ENCODE results near the gene PSMC2. TPM values are rescaled to one million over a fixed set of nuclear protein-coding genes. Genes with fewer than 3 reads are reported as not detected.

PSMC2 gene
- total RNA-seq, 4 donors from 2014 or later, result 40.8 to 81.7 (median 63.3) TPM

DNA sequence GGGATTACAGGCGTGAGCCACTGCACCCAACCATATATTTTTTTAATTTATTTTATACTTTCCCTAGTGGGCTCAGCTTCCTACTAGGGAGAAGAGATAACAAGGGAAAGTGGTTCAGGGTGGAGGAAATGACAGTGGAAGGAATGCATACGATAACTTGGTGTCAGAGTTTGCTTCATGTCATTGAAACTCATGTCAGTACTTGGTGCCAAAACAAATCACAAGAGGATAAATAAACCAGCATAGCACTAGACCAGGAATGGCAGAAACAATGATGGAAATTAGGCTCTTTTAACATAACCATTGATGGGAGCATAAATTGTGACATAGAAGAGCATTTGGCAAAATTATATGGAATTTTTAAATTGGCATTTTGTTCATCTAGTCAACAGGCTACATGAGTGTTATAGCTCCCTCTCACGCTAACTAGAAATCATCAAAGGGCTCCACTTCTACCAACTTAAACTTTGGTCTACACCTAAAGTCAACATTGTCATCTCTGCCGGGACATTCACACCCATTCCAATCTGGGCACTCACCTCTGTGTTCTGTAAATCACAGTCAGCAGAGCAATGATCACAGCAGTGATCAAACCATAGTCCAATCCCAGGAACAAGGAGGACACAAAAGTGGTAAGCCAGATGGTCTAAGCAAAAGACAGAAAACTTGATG lies 41.2 kb downstream of the PSMC2 start:
- Histone ChIP-seq H3K4me3 (no peak overlapping the region), H3K27me3 (no peaks in the 10 kb centered on the region), H3K36me3 (no peaks in the 10 kb centered on the region), H3K27ac (no peak overlapping the region), H3K9me3 (no peaks in the 10 kb centered on the region), H3K4me1 (no peaks in the 10 kb centered on the region)
- no peak for DNase-seq
- TF ChIP-seq POLR2A (IDR thresholded peaks at IDR 0.05), result no peak
- TF ChIP-seq, protein P1, sequence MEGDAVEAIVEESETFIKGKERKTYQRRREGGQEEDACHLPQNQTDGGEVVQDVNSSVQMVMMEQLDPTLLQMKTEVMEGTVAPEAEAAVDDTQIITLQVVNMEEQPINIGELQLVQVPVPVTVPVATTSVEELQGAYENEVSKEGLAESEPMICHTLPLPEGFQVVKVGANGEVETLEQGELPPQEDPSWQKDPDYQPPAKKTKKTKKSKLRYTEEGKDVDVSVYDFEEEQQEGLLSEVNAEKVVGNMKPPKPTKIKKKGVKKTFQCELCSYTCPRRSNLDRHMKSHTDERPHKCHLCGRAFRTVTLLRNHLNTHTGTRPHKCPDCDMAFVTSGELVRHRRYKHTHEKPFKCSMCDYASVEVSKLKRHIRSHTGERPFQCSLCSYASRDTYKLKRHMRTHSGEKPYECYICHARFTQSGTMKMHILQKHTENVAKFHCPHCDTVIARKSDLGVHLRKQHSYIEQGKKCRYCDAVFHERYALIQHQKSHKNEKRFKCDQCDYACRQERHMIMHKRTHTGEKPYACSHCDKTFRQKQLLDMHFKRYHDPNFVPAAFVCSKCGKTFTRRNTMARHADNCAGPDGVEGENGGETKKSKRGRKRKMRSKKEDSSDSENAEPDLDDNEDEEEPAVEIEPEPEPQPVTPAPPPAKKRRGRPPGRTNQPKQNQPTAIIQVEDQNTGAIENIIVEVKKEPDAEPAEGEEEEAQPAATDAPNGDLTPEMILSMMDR (IDR thresholded peaks at IDR 0.05), result no peak

DNA sequence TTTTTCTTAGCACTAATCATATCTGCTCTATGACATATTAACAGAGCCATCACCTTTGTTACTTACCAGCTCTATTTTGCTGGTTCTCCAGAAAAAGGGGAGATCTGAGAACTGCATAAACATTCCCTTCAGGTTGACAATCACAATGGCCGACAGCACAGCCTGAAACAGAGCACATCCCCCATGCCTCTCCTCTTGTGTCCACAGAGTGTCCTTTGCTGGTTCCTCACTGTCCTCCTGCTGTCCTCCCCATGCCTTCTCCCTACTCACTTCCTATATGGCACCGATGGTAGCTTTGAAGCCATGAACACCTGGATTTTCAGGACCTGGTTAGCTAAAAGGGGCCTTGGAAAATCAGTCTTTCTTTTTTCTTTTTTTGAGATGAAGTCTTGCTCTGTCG lies 41.8 kb downstream of the PSMC2 start:
- H3K27me3 ChIP-seq, result no peaks in the 10 kb centered on the region
- TF ChIP-seq, protein P1 (IDR thresholded peaks at IDR 0.05), result no peak
- no peak for TF ChIP-seq POLR2A (IDR thresholded peaks at IDR 0.05)

DNA sequence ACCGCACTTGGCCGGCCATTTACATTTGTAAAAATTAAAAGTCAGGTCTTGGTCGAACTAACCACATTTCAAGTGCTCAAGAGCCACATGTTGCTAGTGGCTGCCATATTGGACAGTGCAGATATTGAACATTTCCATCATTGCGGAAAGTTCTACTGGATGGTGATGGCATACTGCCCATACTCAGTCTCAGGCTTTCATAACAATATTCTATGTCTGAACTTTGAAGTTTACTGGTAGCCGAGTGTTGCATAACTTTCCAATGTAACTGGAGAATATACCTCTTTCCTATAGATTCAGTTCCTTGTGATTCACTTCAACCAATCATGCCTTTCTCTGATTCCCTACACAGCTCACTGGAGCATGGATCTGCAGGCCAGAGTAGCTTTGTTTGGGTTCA lies 43.7 kb downstream of the PSMC2 start:
- Histone ChIP-seq H3K4me3 (no peak overlapping the region), H3K27ac (no peak overlapping the region), H3K36me3 (no peaks in the 10 kb centered on the region), H3K27me3 (no peaks in the 10 kb centered on the region), H3K4me1 (no peaks in the 10 kb centered on the region), H3K9me3 (no peaks in the 10 kb centered on the region)
- TF ChIP-seq, protein P1 (IDR thresholded peaks at IDR 0.05), result no peak
- TF ChIP-seq POLR2A (IDR thresholded peaks at IDR 0.05), result no peak
- no peak for DNase-seq

More for the DNA sequence above, 41.8 kb downstream of the PSMC2 start:
- Histone ChIP-seq H3K9me3 (no peaks in the 10 kb centered on the region), H3K4me3 (no peak overlapping the region), H3K36me3 (no peaks in the 10 kb centered on the region), H3K4me1 (no peaks in the 10 kb centered on the region), H3K27ac (no peak overlapping the region)
- DNase-seq, result no peak

DNA sequence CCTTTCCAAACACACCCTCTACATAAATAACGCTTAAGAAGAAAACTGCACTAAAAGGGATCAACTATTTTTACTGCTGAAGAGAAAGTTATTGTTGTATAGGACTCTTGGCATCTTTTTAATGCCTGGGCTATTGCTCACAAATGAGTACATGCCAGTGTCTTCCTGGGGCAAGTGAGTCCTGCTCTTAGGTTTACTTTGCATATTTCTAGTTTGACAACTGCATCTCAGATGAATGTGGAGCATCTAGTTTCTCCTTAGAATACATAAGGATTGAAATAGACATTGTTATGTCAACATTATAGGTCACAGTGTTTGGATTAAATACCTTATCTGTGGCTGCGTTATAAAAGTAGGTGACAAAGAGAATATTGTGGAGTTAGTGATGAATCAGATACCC lies 44.5 kb downstream of the PSMC2 start:
- H3K4me1 ChIP-seq, result no peaks in the 10 kb centered on the region
- no peak overlapping the region for H3K4me3 ChIP-seq
- H3K36me3 ChIP-seq, result no peaks in the 10 kb centered on the region
- DNase-seq, result no peak
- H3K9me3 ChIP-seq, result no peaks in the 10 kb centered on the region
- TF ChIP-seq POLR2A (IDR thresholded peaks at IDR 0.05), result no peak
- TF ChIP-seq, protein P1 (IDR thresholded peaks at IDR 0.05), result no peak
- no peak overlapping the region for H3K27ac ChIP-seq
- H3K27me3 ChIP-seq, result no peaks in the 10 kb centered on the region

DNA sequence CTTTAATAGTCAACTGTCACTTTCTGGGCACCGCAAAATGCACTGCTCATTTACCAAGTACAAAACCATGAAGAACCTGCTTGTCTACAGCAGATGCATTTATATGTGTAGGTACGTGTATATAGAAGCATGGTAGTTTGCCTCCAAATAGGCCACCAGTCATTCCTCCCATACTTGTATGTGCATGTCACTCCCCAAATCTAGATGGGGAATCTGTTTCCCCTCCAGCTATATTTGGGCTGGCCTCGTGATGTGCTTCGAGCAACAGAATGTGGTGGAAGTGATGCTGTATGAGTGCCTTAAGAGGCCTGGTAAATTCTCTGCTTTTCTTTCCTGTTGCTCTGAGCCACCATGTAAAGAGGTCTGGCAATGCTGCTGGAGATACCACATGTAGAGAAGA lies 47.1 kb downstream of the PSMC2 start:
- Histone ChIP-seq H3K27ac (no peak overlapping the region), H3K9me3 (no peaks in the 10 kb centered on the region), H3K27me3 (no peaks in the 10 kb centered on the region), H3K4me1 (no peaks in the 10 kb centered on the region), H3K36me3 (no peaks in the 10 kb centered on the region), H3K4me3 (no peak overlapping the region)
- DNase-seq, result no peak
- TF ChIP-seq, protein P1 (IDR thresholded peaks at IDR 0.05), result no peak
- no peak for TF ChIP-seq POLR2A (IDR thresholded peaks at IDR 0.05)

DNA sequence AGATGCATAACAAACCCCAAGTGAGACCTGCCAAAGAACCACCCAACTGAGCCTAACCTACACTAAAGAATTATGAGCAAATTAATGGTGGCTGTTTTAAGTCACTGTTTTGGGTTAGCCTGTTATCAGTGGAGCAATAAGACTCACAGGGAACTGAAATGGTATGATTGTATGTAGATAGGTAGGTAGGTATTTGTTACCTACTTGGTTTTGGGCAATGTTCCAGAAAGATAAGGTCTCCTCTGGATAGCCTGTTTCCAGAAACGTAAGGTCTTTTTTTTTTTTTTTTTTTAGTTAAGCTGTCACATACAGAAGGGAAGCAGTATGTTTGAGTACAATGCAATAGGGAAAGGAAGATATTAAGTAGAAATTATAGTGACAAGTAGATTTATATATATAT lies 47.6 kb downstream of the PSMC2 start:
- TF ChIP-seq, protein P1 (IDR thresholded peaks at IDR 0.05), result no peak
- no peak for TF ChIP-seq POLR2A (IDR thresholded peaks at IDR 0.05)
- Histone ChIP-seq H3K27ac (no peak overlapping the region), H3K36me3 (no peaks in the 10 kb centered on the region), H3K4me3 (no peak overlapping the region), H3K4me1 (no peaks in the 10 kb centered on the region), H3K27me3 (no peaks in the 10 kb centered on the region), H3K9me3 (no peaks in the 10 kb centered on the region)
- no peak for DNase-seq
